PFSK-1 (cell line): ENCODE results near the gene RUNX2.

Experiments used
- POLR2AphosphoS5 ChIP-seq: IDR thresholded peaks from 2 replicates; pipeline ENCODE4 v1.6.1; 2012; ENCODE audit warnings: low read depth, mild to moderate bottlenecking, control low read depth, low read length, moderate library complexity
- TF ChIP-seq, protein P1 (sequence below), 2 experiments: IDR thresholded peaks; 2 replicates each; pipeline versions ENCODE4 v1.6.1 to v1.8.0; 2011 to 2012; ENCODE audit warnings: low read depth in 2 of 2, low read length in 2 of 2, control low read depth in 1 of 2, inconsistent platforms in 1 of 2, mild to moderate bottlenecking in 1 of 2, moderate library complexity in 1 of 2; ENCODE audit not compliant: insufficient read depth in 1 of 2

DNA sequence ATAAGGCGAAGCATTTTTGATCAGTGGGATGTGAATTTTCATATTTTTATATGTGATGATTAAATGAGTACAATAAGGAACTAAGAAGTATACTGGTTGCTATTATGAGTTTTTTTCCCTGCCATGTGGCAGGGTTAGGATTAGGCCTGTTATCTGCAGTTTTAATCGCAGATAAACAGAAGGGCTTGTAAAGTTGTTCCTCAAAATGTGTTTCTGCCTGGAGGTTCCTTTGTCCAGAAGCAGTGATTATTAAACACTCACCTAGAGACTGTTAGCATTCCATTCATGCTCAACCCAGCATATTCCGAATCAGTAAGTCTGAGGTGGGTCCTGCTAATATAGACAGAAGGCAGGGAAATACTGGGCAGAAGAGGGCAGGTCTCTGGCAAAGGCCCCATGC, 371.5 kb downstream of the RUNX2 start:
- TF ChIP-seq, protein P1, sequence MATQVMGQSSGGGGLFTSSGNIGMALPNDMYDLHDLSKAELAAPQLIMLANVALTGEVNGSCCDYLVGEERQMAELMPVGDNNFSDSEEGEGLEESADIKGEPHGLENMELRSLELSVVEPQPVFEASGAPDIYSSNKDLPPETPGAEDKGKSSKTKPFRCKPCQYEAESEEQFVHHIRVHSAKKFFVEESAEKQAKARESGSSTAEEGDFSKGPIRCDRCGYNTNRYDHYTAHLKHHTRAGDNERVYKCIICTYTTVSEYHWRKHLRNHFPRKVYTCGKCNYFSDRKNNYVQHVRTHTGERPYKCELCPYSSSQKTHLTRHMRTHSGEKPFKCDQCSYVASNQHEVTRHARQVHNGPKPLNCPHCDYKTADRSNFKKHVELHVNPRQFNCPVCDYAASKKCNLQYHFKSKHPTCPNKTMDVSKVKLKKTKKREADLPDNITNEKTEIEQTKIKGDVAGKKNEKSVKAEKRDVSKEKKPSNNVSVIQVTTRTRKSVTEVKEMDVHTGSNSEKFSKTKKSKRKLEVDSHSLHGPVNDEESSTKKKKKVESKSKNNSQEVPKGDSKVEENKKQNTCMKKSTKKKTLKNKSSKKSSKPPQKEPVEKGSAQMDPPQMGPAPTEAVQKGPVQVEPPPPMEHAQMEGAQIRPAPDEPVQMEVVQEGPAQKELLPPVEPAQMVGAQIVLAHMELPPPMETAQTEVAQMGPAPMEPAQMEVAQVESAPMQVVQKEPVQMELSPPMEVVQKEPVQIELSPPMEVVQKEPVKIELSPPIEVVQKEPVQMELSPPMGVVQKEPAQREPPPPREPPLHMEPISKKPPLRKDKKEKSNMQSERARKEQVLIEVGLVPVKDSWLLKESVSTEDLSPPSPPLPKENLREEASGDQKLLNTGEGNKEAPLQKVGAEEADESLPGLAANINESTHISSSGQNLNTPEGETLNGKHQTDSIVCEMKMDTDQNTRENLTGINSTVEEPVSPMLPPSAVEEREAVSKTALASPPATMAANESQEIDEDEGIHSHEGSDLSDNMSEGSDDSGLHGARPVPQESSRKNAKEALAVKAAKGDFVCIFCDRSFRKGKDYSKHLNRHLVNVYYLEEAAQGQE (IDR thresholded peaks at IDR 0.05; ENCODE audit: insufficient read depth in 1 of 2, low read depth in 2 of 2, low read length in 2 of 2) = no peak
- no peak for TF ChIP-seq POLR2AphosphoS5
